Cardiac septum (tissue), 1 donor: ENCODE data around the gene MRPL24. TPM values are rescaled to one million over a fixed set of nuclear protein-coding genes. Genes with fewer than 3 reads are reported as not detected.

Experiments used
- total RNA-seq: library from RNA; stranded (reverse); fragmentation: NEBNext Ultra II Directional; extraction: Animal tissue kit (Norgen Biotek cat#: 25700); gene quantifications from one replicate; pipeline ENCODE4 v1.2.1, GENCODE V29; 2021
- donor health status: DM: no; HTN: no; CAD: no.

MRPL24 gene
- total RNA-seq, 1 donor from 2014 or later = 66.1 TPM

Other genes starting within 250 kb of the MRPL24 start
- gene MEF2D, start 240.3 kb downstream of the MRPL24 start, total RNA-seq = 93.1 TPM
- gene IQGAP3, start 168.5 kb downstream of the MRPL24 start, total RNA-seq = 0.16 TPM
- gene TTC24, start 161.4 kb downstream of the MRPL24 start, total RNA-seq = not detected
- gene NAXE, start 149.3 kb downstream of the MRPL24 start, total RNA-seq = 91.4 TPM
- gene GPATCH4, start 139.6 kb downstream of the MRPL24 start, total RNA-seq = 15.5 TPM
- gene HAPLN2, start 121.7 kb downstream of the MRPL24 start, total RNA-seq = 0.43 TPM
- 0.16 TPM for gene BCAN, start 99.0 kb downstream of the MRPL24 start, total RNA-seq
- gene NES, start 63.7 kb downstream of the MRPL24 start, total RNA-seq = 699 TPM
- 3.7 TPM for gene CRABP2, start 35.5 kb downstream of the MRPL24 start, total RNA-seq
- gene METTL25B, start 12.6 kb downstream of the MRPL24 start, total RNA-seq = 14.7 TPM
- 12.4 TPM for gene ISG20L2, start 12.3 kb downstream of the MRPL24 start, total RNA-seq
- 131 TPM for gene HDGF, start 10.6 kb upstream of the MRPL24 start, total RNA-seq
- gene PRCC, start 26.4 kb upstream of the MRPL24 start, total RNA-seq = 44.5 TPM
- gene SH2D2A, start 75.8 kb upstream of the MRPL24 start, total RNA-seq = 1.4 TPM
- 0.24 TPM for gene INSRR, start 118.0 kb upstream of the MRPL24 start, total RNA-seq
- gene NTRK1, start 119.8 kb upstream of the MRPL24 start, total RNA-seq = 1.4 TPM
- gene PEAR1, start 152.6 kb upstream of the MRPL24 start, total RNA-seq = 5.6 TPM
- not detected for gene LRRC71, start 179.5 kb upstream of the MRPL24 start, total RNA-seq